ENCODE data around the gene CA5A.

The CA5A gene

DNA sequence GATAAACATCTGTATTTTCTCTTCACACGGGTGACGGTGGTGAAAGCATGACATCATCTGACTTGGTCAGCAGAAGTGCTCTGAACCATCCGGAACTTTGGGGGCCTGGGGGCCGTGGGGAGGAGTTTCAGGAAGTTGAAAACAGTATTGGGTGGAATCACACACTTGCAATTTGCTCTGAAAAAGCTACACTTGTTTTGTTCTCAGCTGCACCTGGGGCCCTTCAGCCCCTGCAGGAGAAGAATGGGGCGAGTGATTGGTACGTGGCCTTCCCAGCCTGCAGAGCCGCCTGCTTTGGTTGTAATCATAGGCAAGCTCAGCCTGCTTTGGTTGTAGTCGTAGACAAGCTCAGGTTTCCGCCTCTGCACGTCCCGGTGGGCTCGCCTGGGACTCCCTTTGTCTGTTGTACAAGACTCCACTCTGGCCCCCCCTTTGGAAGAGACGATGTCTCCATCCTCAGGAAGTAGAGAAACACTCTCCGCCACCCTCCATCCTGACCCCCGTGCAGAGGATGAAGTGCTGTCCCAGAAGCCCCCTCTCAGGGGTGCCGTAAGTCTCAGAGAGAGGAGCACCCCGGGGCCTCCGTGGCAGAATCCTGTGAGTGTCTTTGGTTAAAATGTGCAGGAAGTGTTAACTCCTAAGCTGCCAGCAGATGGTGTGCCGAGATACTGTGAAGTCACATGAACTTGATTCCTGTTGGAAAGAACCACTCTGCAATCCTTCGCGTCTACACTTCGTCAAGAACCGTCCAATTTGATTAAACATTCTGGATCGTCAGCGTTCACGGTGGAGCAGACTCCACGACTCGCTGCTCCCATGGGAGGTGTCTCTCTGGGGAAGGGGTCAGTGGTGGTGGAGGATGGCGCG is 20.3 kb upstream of the CA5A start:
- peak overlapping the region; percentile 45; the same call in 1 of the 2 replicates for H3K4me3 ChIP-seq (ENCODE audit: low read length)
- no peak for TF ChIP-seq ZNF274 (IDR thresholded peaks at IDR 0.05; ENCODE audit: low read depth, low read length)

GRCh38 chr16:87956098-87956364 is 19.7 kb upstream of the CA5A start:
- H3K4me3 ChIP-seq (ENCODE audit: low read length), result no peak overlapping the region; the same call in 1 of the 2 replicates
- TF ChIP-seq ZNF274 (IDR thresholded peaks at IDR 0.05; ENCODE audit: low read depth, low read length), result no peak

- no peak for TF ChIP-seq ZNF274 (IDR thresholded peaks at IDR 0.05; ENCODE audit: low read depth, low read length)
- H3K4me3 ChIP-seq (ENCODE audit: low read length), result no peak overlapping the region; the same call in 1 of the 2 replicates
These were observed 19.2 kb upstream of the CA5A start for GRCh38 chr16:87955302-87956097.

DNA sequence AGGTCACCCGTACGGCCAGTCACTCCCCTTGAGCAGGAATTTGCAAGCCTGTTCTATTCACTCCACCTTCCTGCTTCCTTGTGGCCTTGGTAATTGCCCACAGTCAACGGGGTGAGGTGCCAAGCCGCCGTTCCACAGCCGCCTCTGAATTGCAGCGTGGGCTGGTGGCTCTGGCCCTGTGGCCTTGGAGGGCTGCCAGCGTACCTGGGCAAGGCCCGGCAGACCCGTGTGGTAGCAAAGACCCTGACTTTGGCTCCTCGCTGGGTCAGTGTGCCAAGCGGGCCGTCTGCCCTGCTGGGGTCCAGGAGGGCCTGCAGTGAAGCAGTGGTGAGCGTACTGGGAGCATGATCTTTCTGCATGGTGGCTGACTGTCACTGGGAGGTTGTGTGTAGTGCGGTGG is 18.5 kb upstream of the CA5A start:
- no peak for TF ChIP-seq ZNF274 (IDR thresholded peaks at IDR 0.05; ENCODE audit: low read depth, low read length)

DNA sequence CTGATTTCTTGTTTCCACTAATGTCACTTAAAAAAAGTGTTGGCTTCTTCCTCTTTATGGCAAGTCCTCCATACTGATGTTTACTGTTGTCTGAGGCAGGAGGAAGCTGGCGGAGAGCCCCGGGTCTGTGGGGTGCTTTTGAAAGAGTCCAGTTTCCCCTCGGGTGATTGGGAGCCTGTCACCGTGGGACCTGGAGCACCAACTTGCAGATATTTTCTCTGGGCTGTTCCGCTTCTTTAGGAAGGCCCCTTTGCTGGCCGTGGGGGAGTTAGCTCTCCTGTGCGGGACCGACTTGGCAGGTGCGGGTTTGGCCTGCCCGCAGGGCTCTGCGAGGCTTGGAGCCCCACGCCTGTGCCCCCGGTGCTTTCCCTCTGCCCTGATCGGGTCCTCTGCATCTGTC is 18.0 kb upstream of the CA5A start:
- no peak for TF ChIP-seq ZNF274 (IDR thresholded peaks at IDR 0.05; ENCODE audit: low read depth, low read length)
- no peak overlapping the region; the same call in 1 of the 2 replicates for H3K4me3 ChIP-seq (ENCODE audit: low read length)

More for the DNA sequence above, 18.5 kb upstream of the CA5A start:
- H3K4me3 ChIP-seq (ENCODE audit: low read length), result no peak overlapping the region

DNA sequence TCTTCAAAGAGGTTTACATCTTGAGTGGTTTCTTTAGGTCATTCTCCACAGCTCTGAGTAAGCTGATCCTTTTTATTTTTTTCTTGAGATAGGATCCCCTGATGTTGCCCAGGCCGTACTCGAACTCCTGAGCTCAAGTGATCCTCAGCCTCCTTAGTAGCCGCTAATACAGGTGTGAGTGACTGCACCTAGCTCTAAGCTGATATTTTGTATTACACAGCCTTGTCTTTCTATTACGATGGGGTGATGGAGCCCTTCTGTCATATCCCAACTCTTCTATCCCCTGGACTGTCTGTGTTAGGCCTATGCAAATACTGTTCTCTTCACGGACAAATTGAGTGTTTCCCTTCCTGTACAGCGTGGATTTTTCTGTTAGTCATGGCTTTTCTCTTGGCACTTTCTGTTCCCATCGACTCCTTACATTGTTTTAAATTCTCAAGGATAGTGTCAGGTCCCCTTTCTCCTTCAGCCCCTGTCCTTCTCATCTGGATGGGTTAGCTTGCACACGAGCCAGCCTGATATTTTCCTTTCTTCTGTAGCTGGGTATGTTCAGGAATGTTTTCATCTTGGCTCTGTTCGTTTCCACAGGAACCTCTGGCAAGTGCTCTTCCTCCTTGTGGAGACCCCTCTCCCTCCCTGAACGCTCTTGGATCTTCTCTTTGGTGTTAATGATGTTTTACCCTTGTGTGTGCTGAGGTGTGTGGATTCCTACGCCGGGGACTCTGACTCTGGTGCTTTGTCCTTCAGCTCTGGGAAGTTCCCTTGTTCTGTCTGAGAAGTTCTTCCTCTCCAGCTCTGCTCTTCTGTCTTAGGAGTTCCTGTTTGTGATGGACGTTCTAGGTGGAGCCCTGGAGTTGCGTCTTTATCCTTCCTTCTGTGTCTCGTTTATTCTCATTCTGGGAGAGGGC is 17.2 kb upstream of the CA5A start:
- no peak for TF ChIP-seq ZNF274 (IDR thresholded peaks at IDR 0.05; ENCODE audit: low read depth, low read length)
- no peak overlapping the region; the same call in 1 of the 2 replicates for H3K4me3 ChIP-seq (ENCODE audit: low read length)

DNA sequence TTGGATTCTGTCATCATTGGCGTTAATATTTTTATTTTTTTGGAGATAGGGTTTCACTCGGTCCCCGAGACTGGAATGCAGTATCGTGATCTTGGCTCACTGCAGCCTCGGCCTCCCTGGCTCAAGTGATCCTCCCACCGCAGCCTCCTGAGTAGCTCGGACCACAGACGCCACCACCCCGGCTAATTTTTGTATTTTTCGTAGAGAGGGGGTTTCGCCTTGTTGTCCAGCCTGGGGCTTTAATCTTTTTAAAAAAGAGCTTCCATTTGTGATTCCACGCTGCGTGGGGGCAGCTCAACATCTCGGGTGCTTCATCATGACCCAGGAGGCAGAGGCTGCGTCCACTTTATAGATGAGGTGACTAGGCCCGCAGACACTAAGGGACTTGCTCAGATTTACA is 16.4 kb upstream of the CA5A start:
- H3K4me3 ChIP-seq (ENCODE audit: low read length), result peak overlapping the region; percentile 96
- no peak for TF ChIP-seq ZNF274 (IDR thresholded peaks at IDR 0.05; ENCODE audit: low read depth, low read length)

- H3K4me3 ChIP-seq (ENCODE audit: low read length), result peak overlapping the region; percentile 96
- TF ChIP-seq ZNF274 (IDR thresholded peaks at IDR 0.05; ENCODE audit: low read depth, low read length), result no peak
These were observed 15.5 kb upstream of the CA5A start for GRCh38 chr16:87951552-87952538.

GRCh38 chr16:87950765-87951551 is 14.6 kb upstream of the CA5A start, which contains the start of gene BANP:
BANP (plus strand) TSS chr16:87951434; CDS start chr16:87975116, 23,682 bp downstream.
- no peak for TF ChIP-seq ZNF274 (IDR thresholded peaks at IDR 0.05; ENCODE audit: low read depth, low read length)
- peak within 1 kb of the TSS; percentile 96 for H3K4me3 ChIP-seq (ENCODE audit: low read length)

GRCh38 chr16:87949071-87949744 is 12.9 kb upstream of the CA5A start:
- no peak for TF ChIP-seq ZNF274 (IDR thresholded peaks at IDR 0.05; ENCODE audit: low read depth, low read length)
- no peak overlapping the region for H3K4me3 ChIP-seq (ENCODE audit: low read length)

DNA sequence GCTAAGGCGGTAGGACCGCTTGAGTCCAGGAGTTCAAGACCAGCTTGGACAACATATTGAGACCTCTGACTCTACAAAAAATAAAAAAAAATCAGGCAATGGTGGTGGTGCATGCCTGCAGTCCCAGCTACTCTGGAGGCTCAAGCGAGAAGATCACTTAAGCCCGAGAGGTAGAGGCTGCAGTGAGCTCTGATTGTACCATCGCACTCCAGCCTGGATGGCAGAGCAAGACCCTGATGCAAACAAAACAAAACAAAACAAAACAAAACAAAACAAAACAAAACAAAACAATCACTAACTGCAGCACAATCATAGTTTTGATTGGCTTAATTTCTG is 12.4 kb upstream of the CA5A start:
- H3K4me3 ChIP-seq (ENCODE audit: low read length), result no peak overlapping the region
- TF ChIP-seq ZNF274 (IDR thresholded peaks at IDR 0.05; ENCODE audit: low read depth, low read length), result no peak

GRCh38 chr16:87948119-87948545 is 11.8 kb upstream of the CA5A start:
- TF ChIP-seq ZNF274 (IDR thresholded peaks at IDR 0.05; ENCODE audit: low read depth, low read length), result no peak
- no peak overlapping the region for H3K4me3 ChIP-seq (ENCODE audit: low read length)
